HG03066 (cell line): Measurements from ENCODE around the gene FCAMR.

Experiments
- ATAC-seq: cut with Tn5 transposase; IDR thresholded peaks from one replicate; pipeline ENCODE4 v1.9.1; 2021; ENCODE audit warnings: low read depth; ENCODE audit not compliant: unreplicated experiment

The FCAMR gene

GRCh38 chr1:206970446-206970845 lies at the start of gene FCAMR:
FCAMR (minus strand) TSS chr1:206970460; CDS start chr1:206970125, 335 bp downstream.
- no peak for ATAC-seq

- no peak for ATAC-seq
Observed at GRCh38 chr1:207019661-207020060, 49.4 kb upstream of the FCAMR start.

- no peak for ATAC-seq
Observed at GRCh38 chr1:207019161-207019560, 48.9 kb upstream of the FCAMR start.

- ATAC-seq: no peak
Observed at GRCh38 chr1:207018707-207019106, 48.4 kb upstream of the FCAMR start.

- ATAC-seq: no peak
Observed at GRCh38 chr1:207017615-207018559, 47.6 kb upstream of the FCAMR start.

- no peak for ATAC-seq
Observed at GRCh38 chr1:207015791-207016190, 45.5 kb upstream of the FCAMR start.

- ATAC-seq: no peak
Observed at GRCh38 chr1:207014728-207015127, 44.5 kb upstream of the FCAMR start.

- no peak for ATAC-seq
Observed at GRCh38 chr1:207013321-207014085, 43.2 kb upstream of the FCAMR start.

- no peak for ATAC-seq
Observed at GRCh38 chr1:207010726-207011125, 40.5 kb upstream of the FCAMR start.

GRCh38 chr1:207009945-207010344 lies 39.7 kb upstream of the FCAMR start:
- no peak for ATAC-seq

GRCh38 chr1:207009182-207009850 lies 39.1 kb upstream of the FCAMR start:
- ATAC-seq: no peak

- ATAC-seq: no peak
Observed at GRCh38 chr1:207007352-207008033, 37.2 kb upstream of the FCAMR start.

GRCh38 chr1:207006914-207007313 lies 36.7 kb upstream of the FCAMR start:
- ATAC-seq: no peak

GRCh38 chr1:207006083-207006482 lies 35.8 kb upstream of the FCAMR start:
- ATAC-seq: no peak

GRCh38 chr1:207004931-207005830 lies 34.9 kb upstream of the FCAMR start:
- ATAC-seq: no peak

- no peak for ATAC-seq
Observed at GRCh38 chr1:207003210-207003609, 33.0 kb upstream of the FCAMR start.

- ATAC-seq: no peak
Observed at GRCh38 chr1:207002724-207003146, 32.5 kb upstream of the FCAMR start.

- no peak for ATAC-seq
Observed at GRCh38 chr1:207001492-207002245, 31.4 kb upstream of the FCAMR start.
